Stimulated activated CD8-positive, alpha-beta memory T cell treated with anti-CD3 and anti-CD28 coated beads, Interleukin-7, amount 100 ng/mL, for 1 hour (primary cell): ENCODE data around the gene LPP.

Experiments used
- DNase-seq, 2 donors: peaks; one replicate each; pipeline ENCODE4 v3.0.0-alpha.2; 2020; ENCODE audit warnings: low read depth in 2 of 2

Gene LPP

GRCh38 chr3:188220988-188221818 lies 67.2 kb downstream of the LPP start:
- DNase-seq: no peak

GRCh38 chr3:188223936-188224335 lies 70.0 kb downstream of the LPP start:
- DNase-seq: no peak

GRCh38 chr3:188227442-188227841 lies 73.5 kb downstream of the LPP start:
- DNase-seq: no peak

GRCh38 chr3:188229177-188229576 lies 75.2 kb downstream of the LPP start:
- DNase-seq: no peak

DNA sequence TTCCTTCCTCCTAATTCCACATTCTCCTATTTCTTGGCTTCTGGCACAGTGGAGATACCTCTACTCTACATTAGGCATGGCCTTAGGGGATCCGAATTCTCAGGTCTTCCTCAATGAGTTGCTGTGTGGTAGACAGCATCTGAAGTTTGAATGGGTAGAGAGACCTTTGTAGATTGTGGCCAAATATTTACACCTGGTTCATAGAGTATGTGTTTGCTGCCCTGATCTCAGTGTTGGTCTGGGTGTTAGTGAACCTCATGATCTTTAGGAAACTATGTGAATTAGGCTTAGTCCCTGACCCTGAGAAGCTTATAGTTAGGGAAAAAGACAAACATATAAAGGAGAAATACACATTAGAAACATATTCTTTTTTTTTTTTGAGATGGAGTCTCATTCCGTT lies 75.8 kb downstream of the LPP start:
- no peak for DNase-seq

DNA sequence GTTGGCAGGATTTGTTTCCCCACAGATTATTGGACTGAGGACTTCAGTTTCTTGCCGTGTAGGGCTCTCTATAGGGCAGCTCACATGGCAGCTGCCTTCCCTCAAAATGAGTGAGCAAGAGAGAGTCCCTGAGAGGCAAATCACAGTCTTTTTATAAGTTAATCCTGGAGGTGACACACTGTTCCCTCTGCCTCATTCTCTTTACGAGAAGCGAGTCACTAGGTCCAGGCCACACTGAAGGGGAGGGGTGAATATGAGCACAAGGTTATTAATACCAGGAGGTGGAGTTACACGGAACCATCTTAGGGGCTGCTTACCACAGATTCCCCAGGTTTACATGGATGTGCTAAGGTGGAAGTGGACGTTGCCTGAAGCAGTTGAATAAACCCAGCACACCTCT lies 77.0 kb downstream of the LPP start:
- DNase-seq: no peak

DNA sequence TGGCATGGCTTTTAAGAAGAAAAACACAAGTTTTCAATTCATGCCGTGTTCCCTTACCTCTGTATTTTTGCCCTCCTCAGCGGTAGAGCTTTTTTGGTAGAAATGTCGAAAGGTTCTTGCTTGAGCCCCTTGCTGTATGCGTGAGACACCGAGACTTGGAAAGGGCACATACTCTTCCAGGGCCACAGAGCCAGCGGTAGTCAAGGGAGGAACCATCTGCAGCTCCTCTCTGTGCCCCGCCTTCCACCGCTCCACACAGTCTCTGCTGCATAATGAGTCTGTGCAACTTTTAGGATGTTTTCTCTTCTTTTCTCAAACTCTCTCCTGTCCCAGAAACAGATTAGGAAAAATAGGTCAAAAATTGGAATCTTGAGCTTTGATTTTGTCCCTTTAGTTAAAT lies 77.5 kb downstream of the LPP start:
- DNase-seq: no peak

- no peak for DNase-seq
Observed at GRCh38 chr3:188232656-188233055, 78.7 kb downstream of the LPP start.

DNA sequence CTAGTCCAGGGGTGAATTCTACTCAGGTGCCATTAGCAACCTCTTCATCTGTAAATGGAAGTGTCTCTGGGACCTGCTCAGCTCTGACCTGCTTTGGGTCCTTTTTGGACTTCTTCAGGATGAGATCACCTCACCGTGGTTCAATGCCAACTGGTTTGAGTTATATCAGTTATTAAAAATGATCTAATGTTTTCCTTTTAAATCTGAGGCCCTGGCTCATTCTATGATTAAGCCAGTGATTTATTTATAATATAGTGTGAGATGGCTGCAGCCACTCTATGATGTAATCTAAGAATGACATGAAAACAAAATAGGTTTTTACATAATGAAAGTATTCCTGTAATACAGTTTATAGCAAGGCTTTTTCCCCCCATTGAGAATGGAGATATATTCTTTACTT lies 79.4 kb downstream of the LPP start:
- DNase-seq: no peak

GRCh38 chr3:188234132-188234531 lies 80.2 kb downstream of the LPP start:
- DNase-seq: no peak

DNA sequence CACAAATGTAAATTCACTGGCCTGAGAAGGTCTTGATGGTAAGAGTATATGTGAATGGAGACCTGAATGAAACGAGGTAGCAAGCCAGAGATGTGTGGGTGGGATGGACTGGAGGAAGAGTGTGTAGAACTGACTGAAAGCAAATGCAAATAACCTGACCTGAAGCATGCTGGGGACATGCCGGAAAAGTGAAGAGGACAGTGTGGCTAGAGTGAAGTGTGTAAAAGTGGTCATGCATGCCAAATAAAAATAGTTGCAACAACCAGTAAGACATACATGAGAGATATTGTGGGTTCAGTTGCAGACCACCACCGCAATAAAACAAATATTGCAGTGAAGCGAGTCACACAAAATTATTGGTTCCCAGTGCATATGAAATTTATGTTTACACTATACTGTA lies 82.3 kb downstream of the LPP start:
- no peak for DNase-seq

GRCh38 chr3:188239035-188239434 lies 85.1 kb downstream of the LPP start:
- no peak for DNase-seq

- DNase-seq: no peak
Observed at GRCh38 chr3:188239577-188239976, 85.6 kb downstream of the LPP start.

DNA sequence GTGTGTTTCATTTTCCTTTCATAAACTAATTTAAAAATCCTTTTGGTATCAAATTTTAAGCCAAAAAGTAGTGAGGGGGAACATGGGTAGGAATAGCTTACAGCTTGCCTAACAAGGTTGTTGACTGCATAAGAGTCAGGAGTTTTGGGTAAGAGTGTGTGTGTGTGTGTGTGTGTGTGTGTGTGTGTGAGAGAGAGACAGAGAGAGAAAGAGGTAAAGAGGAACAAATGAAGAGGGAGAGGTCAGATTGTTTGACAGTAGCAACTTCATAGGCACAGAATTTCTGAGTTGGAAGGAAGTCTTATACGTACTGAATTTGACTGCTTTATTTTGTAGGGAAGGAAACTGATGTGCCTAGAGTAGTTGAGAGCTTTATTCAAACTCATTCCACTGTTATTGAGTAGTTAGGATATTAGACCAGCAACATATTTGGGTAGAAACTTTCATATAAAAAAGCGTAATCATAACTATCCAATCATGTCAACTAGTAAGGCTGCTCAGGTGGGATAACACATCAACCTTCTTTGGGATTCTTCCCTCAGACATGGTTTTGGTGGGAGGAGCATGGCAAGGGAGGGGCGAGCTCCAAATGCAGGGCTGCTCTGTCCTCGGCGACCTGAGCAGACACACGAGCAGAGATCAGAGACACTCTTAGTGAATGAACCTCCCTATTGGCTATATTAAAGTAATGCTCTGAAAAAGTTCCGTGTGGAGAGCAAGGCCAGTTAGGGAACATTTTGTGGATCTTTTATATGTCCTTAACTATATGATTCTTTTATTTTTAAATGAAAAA lies 86.4 kb downstream of the LPP start:
- DNase-seq: no peak

- no peak for DNase-seq
Observed at GRCh38 chr3:188241072-188241471, 87.1 kb downstream of the LPP start.

DNA sequence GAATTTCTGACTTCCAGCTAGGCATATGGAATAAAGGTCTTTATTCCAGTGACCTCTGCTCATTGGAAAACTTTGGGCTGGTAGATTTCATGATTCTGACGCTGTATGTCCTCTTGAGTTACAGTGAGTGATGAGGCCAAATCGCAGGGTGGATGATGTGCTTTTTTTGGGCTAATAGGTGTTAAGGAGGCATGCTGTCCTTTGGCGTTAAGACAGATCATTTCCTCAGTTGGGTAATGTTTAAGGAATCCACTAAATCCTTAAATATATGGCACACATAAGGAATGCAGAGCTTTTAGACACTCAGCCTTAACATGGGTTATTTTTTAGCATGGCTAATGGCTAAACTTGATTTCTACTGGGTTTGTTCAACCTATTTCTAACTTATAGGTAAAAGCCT lies 87.9 kb downstream of the LPP start:
- DNase-seq: no peak

DNA sequence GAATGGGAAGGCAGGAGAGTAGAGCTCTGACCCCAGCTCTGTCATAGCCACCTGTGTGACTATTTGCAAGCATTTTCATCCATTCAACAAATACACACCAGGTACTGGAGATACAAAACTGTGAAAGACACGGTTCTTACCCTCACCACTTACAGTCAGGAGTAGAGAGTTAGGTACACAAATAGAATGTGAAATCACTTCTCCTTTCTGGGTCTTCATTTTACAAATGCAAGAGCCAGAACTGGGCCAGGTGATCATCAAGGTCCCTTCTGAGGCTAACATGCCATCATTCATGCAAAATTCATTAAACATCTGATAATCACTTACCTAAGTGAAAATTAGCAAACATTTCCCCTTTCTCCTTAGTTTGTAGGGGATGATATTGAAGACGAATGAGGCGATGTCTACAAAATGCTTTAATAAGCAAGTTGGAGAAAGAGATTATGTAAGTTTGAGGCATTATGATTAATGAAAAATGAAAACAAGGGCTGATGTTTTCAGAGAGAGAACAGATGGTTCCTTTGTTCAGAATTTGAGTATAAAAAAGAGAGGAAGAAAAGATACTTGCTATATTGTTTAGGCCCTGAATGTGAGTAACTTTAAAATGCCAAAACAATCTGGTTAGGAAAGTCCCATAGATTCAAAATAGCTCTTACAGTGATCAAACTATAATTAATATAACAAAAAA lies 88.6 kb downstream of the LPP start:
- DNase-seq: no peak

DNA sequence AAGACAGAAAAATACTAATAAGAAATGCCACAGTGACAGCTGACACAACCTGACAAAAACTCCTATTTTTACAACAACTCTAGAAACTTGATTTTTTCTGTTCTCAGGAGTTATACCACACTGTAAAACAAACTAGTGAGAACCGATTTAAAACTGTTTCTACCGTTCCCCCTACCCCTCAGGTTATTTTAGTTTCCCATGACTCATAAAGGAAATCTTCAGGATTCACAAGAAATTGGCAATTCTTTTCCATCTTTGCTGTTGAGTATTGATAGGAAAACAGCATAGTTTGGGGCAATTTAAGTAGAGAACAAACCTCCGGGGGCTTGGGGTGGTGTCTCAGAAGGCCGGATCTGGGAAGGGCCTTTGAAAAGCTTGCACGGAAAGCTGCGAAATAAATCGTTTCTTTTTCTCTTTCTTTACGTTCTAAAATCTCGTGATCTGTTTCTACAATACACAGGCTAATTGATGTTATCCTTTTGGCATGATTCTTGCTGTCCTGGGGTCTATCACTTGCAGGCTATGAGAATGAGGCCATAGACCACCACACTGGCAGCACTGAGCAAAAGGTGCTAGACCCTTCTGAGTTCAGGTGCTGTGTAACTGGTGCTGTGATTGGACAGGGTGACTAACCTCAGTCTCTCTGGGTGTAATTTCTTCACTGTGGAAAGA lies 89.3 kb downstream of the LPP start:
- DNase-seq: no peak

DNA sequence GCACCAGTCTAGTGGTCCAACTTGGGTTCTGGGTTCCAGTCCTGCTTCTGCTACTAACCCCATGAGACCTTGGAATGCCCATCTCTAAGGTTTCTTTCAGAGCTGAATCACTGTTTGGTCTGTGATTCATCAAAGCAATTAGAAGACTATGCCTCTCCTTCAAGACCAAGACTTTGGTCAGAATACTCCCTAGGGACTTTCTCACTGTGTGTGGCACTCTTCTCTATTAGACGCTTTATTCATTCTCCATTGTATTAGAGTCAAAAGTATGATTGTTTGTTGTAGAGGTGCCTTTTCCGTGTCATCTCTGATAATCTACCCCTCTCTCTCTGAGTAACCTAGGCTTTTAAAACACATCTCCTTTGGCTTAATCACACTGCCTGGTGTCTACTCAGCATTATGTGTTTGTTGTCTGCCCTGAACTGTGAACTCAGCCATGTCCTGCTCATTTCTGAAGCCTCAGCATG lies 90.5 kb downstream of the LPP start:
- DNase-seq: no peak

GRCh38 chr3:188246905-188247304 lies 92.9 kb downstream of the LPP start:
- DNase-seq: no peak

DNA sequence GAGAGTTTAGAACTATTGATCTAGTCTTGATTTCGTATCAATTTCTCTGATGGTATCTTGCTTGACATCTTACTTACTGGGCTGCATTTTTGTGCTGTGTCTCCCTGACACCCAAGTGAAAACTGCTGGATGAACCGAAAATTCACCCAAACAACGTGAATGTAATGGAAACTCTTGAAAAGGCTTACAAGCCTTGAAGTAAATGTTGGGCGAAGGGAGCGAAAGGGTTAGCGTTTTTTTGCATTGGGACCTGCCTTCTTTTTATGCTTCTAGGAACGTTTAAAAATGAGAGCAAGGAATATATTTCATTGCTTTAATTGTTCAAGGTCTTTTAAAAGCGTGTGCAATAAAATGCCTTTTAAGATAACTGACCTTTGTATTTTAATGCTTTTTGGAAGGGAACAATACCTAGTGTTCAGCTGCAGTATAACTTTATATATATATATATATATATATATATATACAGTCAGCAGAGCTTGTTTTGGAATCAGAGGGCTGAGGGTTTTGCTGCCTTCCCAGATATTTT lies 94.1 kb downstream of the LPP start:
- no peak for DNase-seq
